ENCODE measurements around the gene ZNF438.

DNA sequence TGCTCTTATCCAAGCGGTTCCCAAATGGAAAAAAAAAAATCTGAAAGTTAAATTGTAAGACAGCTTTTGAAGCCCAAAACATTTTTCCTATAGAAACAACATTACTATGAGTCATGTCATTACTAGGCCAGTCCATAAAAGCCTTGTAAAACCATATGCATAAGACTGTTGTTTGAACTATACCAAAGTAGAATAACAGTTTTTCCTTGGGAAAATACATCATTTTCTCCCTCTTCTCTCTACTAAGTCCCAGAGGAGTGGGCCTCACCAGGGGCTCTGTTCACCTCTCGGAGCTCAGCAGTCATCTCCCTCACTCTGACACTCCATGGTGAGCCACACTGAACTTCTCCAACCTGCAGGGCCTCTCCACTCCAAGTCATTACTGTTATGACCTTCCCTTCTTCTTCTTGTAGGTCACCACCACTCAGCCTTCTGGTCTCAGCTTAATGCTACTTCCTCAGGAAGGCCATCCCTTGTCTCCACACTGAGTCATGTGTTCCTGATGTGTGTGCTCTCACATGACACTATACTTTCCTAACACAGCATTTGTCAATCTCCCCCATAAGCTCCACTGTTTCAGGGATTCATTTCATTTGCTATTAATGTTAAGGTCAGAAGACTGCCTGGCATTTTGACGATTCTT is 32.5 kb downstream of the ZNF438 start:
- TF ChIP-seq CREB1 (IDR thresholded peaks at IDR 0.05; ENCODE audit: low read depth) (no peak), YY1 (IDR thresholded peaks at IDR 0.05; ENCODE audit: low read depth) (no peak), MAX (IDR thresholded peaks at IDR 0.05) (no peak), NFIC (IDR thresholded peaks at IDR 0.05) (no peak), TEAD4 (IDR thresholded peaks at IDR 0.05) (no peak), RAD21 (IDR thresholded peaks at IDR 0.05; ENCODE audit: low read depth) (no peak), TAF1 (IDR thresholded peaks at IDR 0.05; ENCODE audit: low read depth) (no peak)

All from Ishikawa (cell line).